Esophagus squamous epithelium (tissue), 4 donors: ENCODE measurements around the gene MUC5AC.

Experiments
- POLR2A ChIP-seq, 4 donors: fragments of 450-650 bp; IDR thresholded peaks; one replicate each; pipeline ENCODE4 v1.6.1; 2017; ENCODE audit warnings: antibody characterized with exemption in 4 of 4, mild to moderate bottlenecking in 4 of 4, moderate library complexity in 3 of 4
- TF ChIP-seq, protein P1 (sequence below), 6 experiments: fragments of 450-650 bp in 4 of 6; fragments of 200-600 bp in 2 of 6; sonication (generic) in 2 of 6; IDR thresholded peaks; one replicate each; pipeline ENCODE4 v1.5.1; 2016 to 2019; ENCODE audit warnings: antibody characterized with exemption in 6 of 6, mild to moderate bottlenecking in 4 of 6, moderate library complexity in 4 of 6

DNA sequence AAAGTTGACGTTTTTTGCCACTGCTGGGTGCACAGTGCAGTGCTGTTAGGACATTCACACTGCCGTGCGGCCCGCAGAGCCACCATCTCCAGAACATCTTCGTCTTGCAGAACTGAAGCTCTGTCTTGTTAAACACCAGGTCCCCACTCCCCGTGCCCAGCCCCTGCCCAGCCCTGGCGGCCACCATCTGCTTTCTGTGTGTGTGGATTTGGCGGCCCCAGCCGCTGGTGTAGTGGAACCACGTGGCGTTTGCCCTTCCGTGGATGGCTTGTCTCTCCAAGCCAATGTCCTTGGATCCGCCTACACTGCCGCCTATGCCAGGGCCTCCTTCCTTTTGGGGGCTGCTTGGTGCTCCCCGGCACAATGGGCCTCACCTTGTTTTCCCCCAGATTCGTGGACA, 8.2 kb upstream of the MUC5AC start:
- TF ChIP-seq, protein P1, sequence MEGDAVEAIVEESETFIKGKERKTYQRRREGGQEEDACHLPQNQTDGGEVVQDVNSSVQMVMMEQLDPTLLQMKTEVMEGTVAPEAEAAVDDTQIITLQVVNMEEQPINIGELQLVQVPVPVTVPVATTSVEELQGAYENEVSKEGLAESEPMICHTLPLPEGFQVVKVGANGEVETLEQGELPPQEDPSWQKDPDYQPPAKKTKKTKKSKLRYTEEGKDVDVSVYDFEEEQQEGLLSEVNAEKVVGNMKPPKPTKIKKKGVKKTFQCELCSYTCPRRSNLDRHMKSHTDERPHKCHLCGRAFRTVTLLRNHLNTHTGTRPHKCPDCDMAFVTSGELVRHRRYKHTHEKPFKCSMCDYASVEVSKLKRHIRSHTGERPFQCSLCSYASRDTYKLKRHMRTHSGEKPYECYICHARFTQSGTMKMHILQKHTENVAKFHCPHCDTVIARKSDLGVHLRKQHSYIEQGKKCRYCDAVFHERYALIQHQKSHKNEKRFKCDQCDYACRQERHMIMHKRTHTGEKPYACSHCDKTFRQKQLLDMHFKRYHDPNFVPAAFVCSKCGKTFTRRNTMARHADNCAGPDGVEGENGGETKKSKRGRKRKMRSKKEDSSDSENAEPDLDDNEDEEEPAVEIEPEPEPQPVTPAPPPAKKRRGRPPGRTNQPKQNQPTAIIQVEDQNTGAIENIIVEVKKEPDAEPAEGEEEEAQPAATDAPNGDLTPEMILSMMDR (IDR thresholded peaks at IDR 0.05), result no peak
- TF ChIP-seq POLR2A (IDR thresholded peaks at IDR 0.05), result no peak
